HG03159 (cell line): ENCODE measurements around the gene FRMD8.

Experiments used
- ATAC-seq: cut with Tn5 transposase; IDR thresholded peaks from one replicate; pipeline ENCODE4 v1.9.1; 2021; ENCODE audit warnings: mild to moderate bottlenecking, moderate library complexity; ENCODE audit not compliant: unreplicated experiment

The FRMD8 gene

GRCh38 chr11:65375012-65375411 lies 11.4 kb upstream of the FRMD8 start:
- ATAC-seq: no peak

- ATAC-seq: no peak
Observed at GRCh38 chr11:65376138-65376713, 10.2 kb upstream of the FRMD8 start.

DNA sequence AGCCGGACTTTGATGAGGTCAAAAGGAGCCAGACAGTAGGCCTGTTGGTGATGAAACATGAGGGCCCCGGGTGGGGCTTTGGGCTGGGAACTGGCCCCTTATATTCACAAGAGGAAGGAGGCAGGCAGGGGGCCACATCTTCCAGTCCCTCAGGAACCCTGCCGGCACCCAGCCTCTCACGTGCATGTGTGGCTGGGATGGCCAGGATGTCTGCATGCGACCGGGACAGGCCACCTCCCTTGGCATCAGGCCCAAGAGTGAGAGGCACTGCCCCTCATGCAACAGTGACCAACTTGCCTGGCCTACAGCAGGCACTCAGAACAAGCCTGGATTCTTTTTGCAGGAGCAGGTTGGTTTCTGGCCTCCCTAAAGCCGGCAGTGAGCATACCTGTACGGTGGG lies 9.4 kb upstream of the FRMD8 start:
- no peak for ATAC-seq

GRCh38 chr11:65377777-65378176 lies 8.7 kb upstream of the FRMD8 start:
- ATAC-seq: no peak

- ATAC-seq: no peak
Observed at GRCh38 chr11:65378208-65378927, 8.1 kb upstream of the FRMD8 start.

DNA sequence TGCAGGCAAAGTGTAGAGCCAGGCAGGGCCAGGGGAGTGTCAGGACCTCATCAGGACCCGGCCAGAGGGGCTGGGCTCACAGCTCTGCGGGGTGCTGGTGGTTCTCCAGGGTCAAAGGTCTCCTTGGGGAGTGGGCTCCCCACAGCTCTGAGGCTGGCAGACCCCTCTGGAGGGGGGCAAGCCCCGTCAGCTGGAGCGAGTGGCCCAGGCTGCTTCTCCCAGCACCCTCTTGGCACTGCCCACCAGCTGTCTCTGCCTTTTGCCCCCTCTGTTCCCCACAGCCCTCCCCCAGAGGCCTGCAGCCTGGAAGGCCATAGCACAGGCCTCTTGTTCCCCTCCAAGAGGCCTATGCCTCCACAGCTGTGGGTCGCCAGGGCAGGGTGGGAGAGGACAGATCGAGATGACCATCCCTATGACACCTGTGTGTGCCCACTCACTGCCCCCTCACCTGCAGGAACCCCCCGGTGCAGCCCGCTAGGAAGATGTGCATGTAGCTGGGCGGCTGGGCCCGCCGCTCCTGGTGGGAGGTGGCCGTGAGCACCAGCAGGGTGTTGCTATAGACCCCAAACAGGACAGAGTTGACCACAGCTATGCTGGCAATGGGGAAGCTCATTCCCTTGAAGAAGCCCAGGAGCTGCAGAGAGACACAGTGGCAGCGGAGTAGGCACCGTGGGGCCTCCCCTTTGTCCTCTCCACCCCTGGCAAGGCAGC lies 7.4 kb upstream of the FRMD8 start:
- no peak for ATAC-seq

DNA sequence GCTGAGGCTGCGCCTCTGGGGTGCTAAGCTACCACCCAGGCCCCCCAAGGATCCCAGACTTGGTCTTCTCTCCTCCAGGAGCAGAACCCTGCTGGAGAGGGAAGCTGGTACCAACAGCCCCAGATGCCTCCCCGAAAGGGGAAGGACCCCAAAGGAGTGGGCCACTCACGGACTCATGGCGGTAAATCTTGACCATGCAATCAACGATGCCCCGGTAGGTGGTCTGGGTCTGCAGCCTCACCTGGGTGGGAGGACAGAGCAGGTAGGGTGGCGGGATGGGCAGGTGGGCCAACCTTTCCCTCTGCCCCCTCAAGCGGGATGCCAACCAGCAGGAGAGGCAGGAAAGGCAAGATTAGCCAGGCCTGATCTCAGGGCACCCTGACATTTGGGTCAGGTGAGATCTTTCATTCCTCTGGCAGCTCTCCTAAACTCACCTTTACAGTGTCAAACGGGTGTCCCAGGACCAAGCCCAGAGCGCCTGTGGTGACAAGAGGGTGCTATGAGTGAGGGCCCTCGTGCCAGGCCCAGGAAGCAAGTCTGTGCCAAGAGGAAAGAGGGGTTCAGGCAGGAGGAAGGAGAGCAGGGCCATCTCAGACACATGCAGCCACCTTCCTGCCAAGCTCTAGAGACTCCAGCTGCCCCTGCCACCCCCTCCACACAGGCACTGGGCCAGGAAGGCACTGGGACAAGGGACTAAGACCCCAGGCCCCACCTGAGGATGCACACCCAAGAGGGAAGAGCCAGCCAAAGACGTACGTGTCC lies 6.6 kb upstream of the FRMD8 start:
- ATAC-seq: no peak

- no peak for ATAC-seq
Observed at GRCh38 chr11:65380460-65381119, 5.8 kb upstream of the FRMD8 start.

- no peak for ATAC-seq
Observed at GRCh38 chr11:65381716-65382032, 4.8 kb upstream of the FRMD8 start.

DNA sequence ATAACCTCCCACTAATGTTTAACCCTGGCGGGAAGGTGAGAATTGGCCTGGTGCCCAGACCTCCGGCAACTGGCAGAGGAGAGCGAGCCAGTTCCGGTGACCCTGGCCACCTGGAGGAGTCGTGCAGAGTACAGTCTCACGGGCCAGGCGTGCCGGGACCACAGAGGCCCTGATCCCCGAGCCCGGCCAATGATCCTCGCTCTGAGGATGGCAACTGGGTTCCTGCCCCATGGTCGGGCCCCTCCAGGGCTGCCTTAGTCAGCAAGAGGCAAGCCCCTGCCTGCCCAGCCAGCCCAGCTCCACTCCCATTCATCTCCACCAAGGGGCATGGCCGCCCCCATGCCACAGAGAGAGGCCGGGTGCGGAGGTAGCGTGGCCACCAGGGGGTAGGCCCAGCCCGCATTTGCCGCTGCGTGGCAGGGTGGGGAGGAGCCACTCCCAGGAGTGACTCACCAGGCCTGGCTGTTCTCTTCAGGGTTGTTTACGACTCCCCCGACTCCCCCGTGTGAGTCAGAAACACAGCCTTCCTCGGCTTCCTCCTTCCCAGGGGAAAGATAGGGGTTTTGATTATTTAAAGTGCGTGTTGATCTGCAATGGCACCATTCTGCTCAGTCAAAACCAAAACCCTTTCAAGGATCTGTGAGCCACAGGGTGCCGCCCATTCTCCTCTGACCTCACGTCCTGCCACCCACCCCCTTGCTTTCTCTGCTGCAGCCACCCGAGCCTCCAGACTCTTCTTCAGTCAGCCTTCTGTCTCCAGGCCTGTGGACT lies 4.2 kb upstream of the FRMD8 start, which contains the start of gene SLC25A45:
Gene SLC25A45 (minus strand): TSS at position 614 of the 771 bp plus-strand sequence. CDS start 695 bp downstream, outside the sequence.
- peak; percentile 59 for ATAC-seq

DNA sequence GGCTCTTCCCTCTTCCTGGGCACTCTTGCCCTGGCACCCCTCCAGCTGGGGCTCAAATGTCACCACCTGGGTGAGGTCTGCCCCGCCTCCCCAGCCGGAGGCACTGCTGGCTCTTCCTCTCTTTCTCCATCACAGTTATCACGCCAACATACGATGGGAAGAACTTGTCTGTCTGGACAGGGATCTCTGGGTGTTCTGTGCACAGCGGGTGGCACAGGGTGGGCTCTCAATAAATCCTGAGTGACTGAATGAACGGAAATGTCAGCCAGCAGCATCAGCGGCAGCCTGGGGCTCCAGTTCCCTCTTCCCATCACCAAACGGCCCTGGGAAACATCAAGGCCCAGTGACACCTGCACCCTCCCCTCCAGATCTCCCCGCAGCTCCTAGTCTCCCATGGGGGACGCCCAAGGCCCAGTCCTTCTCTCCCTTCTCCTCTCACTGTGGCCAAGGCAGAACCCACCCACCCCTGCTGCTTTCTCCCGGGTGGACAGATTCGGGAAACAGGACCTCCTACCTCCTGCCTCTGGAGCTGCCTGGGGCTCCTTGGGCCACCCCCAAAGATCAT lies 3.6 kb upstream of the FRMD8 start:
- ATAC-seq: peak; percentile 1

DNA sequence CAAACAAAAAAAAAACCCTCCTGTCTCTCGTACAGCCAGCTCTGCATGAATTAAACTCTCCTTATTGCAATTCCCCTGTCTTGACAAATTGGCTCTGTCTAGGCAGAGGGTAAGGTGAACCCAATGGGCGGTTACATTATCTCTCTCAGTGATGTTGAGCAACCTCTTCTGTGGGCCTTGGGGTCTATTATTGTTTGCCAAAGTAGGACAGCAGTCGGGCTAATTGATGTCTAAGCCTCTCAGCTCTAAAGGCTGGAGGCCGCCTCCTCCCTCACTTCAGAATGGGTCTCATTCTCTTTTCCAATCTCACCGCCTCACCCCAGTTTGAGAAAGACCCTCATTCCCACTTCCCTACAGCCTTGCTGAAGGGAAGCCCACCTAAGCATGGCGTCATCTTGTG lies 2.7 kb upstream of the FRMD8 start:
- no peak for ATAC-seq

- ATAC-seq: no peak
Observed at GRCh38 chr11:65384301-65384889, 2.0 kb upstream of the FRMD8 start.

GRCh38 chr11:65388731-65389130 lies 2.3 kb downstream of the FRMD8 start:
- no peak for ATAC-seq

DNA sequence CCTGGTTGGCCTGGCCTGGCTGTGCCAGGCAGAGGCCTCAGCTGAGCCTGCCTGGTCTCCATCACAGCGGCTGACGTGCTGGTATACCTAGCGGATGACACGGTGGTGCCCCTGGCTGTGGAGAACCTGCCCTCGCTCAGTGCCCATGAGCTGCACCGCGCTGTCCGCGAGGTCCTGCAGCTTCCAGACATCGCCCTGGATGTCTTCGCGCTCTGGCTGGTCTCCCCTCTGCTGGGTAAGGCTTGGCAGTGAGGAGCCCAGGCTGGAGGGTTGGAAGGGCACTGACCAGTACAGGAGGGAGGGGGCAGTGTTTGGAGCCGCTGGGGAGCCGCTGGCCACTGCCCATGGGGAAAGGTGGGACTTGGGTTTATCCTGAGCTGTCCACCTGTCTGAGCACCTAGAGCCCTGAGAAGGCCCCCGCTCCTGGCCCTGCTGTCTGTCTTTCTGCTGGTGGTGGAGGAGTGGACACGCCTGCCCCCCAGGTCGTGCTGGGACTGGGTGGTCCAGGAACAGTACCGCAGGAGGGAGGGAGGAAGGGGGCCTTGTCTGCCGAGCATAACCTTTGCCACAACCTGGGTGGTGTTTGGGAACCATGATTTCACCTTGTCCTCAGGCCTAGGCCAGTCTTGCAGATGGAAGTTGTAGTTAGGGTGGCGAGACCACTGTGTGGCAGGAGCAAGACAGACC lies 3.0 kb downstream of the FRMD8 start:
- no peak for ATAC-seq

GRCh38 chr11:65390099-65390941 lies 3.9 kb downstream of the FRMD8 start:
- ATAC-seq: no peak

DNA sequence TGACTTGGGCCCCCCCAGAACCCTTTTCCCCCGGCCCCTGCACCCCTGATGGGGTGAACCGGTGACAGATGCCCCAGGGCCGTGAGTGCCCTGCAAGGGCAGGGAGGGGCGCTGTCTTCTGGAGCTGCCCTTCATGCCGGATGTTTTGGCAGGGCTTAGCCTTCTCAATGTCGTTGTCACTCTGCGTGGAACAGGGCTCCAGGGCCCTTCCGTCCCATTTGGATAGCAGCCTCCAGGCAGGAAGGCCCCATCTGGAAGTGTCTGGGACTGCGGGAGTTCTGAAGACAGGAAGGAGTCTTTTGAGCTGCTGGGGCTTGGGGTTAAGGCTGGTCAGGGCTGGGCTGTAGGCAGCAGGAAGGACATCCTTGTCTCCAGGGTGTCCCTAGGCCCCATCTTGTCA lies 4.6 kb downstream of the FRMD8 start:
- ATAC-seq: no peak

GRCh38 chr11:65392186-65392829 lies 5.9 kb downstream of the FRMD8 start:
- no peak for ATAC-seq
